ENCODE data around the gene BRIP1. TPM values are rescaled to one million over a fixed set of nuclear protein-coding genes. Genes with fewer than 3 reads are reported as not detected.
"Not testable (repeated sequence)": the region's sequence is repeated elsewhere in the genome, so short reads cannot be mapped to it uniquely, and the experiment has no call there.

BRIP1 gene
- total RNA-seq, 1 donor from 2014 or later = 4.6 TPM

GRCh38 chr17:61673019-61673897 is 190.1 kb downstream of the BRIP1 start:
- DNase-seq (ENCODE audit: extremely low read depth, low read depth, low spot score) = not testable (repeated sequence)

- DNase-seq (ENCODE audit: extremely low read depth, low read depth, low spot score) = no peak
Measured at GRCh38 chr17:61672140-61672539, 191.2 kb downstream of the BRIP1 start.

GRCh38 chr17:61670691-61671090 is 192.6 kb downstream of the BRIP1 start:
- DNase-seq (ENCODE audit: extremely low read depth, low read depth, low spot score) = no peak

GRCh38 chr17:61669522-61669921 is 193.8 kb downstream of the BRIP1 start:
- no peak for DNase-seq (ENCODE audit: extremely low read depth, low read depth, low spot score)

GRCh38 chr17:61668486-61668885 is 194.8 kb downstream of the BRIP1 start:
- DNase-seq (ENCODE audit: extremely low read depth, low read depth, low spot score) = no peak

GRCh38 chr17:61666406-61667088 is 196.8 kb downstream of the BRIP1 start:
- DNase-seq (ENCODE audit: extremely low read depth, low read depth, low spot score) = not testable (repeated sequence)

GRCh38 chr17:61663310-61663709 is 200.0 kb downstream of the BRIP1 start:
- DNase-seq (ENCODE audit: extremely low read depth, low read depth, low spot score) = no peak

- DNase-seq (ENCODE audit: extremely low read depth, low read depth, low spot score) = no peak
Measured at GRCh38 chr17:61662741-61663140, 200.6 kb downstream of the BRIP1 start.

GRCh38 chr17:61662186-61662585 is 201.1 kb downstream of the BRIP1 start:
- DNase-seq (ENCODE audit: extremely low read depth, low read depth, low spot score) = no peak

- DNase-seq (ENCODE audit: extremely low read depth, low read depth, low spot score) = no peak
Measured at GRCh38 chr17:61660746-61661485, 202.4 kb downstream of the BRIP1 start.

GRCh38 chr17:61659437-61659836 is 203.9 kb downstream of the BRIP1 start:
- DNase-seq (ENCODE audit: extremely low read depth, low read depth, low spot score) = peak; percentile 22

- DNase-seq (ENCODE audit: extremely low read depth, low read depth, low spot score) = no peak
Measured at GRCh38 chr17:61658183-61658582, 205.1 kb downstream of the BRIP1 start.

GRCh38 chr17:61657338-61657737 is 206.0 kb downstream of the BRIP1 start:
- DNase-seq (ENCODE audit: extremely low read depth, low read depth, low spot score) = no peak

GRCh38 chr17:61656721-61657217 is 206.6 kb downstream of the BRIP1 start:
- DNase-seq (ENCODE audit: extremely low read depth, low read depth, low spot score) = no peak

- no peak for DNase-seq (ENCODE audit: extremely low read depth, low read depth, low spot score)
Measured at GRCh38 chr17:61650749-61651148, 212.6 kb downstream of the BRIP1 start.

GRCh38 chr17:61648587-61648986 is 214.7 kb downstream of the BRIP1 start:
- DNase-seq (ENCODE audit: extremely low read depth, low read depth, low spot score) = no peak

GRCh38 chr17:61647047-61647446 is 216.3 kb downstream of the BRIP1 start:
- no peak for DNase-seq (ENCODE audit: extremely low read depth, low read depth, low spot score)

- DNase-seq (ENCODE audit: extremely low read depth, low read depth, low spot score) = no peak
Measured at GRCh38 chr17:61646482-61646881, 216.8 kb downstream of the BRIP1 start.

GRCh38 chr17:61645920-61646319 is 217.4 kb downstream of the BRIP1 start:
- DNase-seq (ENCODE audit: extremely low read depth, low read depth, low spot score) = no peak

- no peak for DNase-seq (ENCODE audit: extremely low read depth, low read depth, low spot score)
Measured at GRCh38 chr17:61644800-61645774, 218.2 kb downstream of the BRIP1 start.

Measured in glomerular endothelial cell (primary cell).